Endothelial cell of umbilical vein (primary cell): ENCODE measurements around the gene RPS6KA5. TPM values are rescaled to one million over a fixed set of nuclear protein-coding genes. Genes with fewer than 3 reads are reported as not detected.
A peak's percentile ranks its signal among the peaks of the same experiment; 100 is the strongest.

ENCODE experiments used
- BruUV-seq: library from RNA; stranded (reverse); fragments of 400-500 nt; replicated peaks from 2 replicates; lab custom pipeline; 2021; lab: Mats Ljungman, UMichigan
- CTCF ChIA-PET: fragments of 300-600, 350-600 bp; sonication (Branson Sonifier 250); formaldehyde crosslinking; loops from one replicate; lab custom pipeline; 2021; ENCODE audit warnings: antibody characterized with exemption, inconsistent platforms; lab: Charles Lee
- POLR2A ChIA-PET: fragments of 300-600, 350-600 bp; sonication (Branson Sonifier 250); formaldehyde crosslinking; loops from one replicate; lab custom pipeline; 2021; ENCODE audit warnings: antibody characterized with exemption, inconsistent platforms; lab: Charles Lee
- DNase-seq: peaks from one replicate; pipeline ENCODE4 v3.0.0-alpha.2; 2011; ENCODE audit warnings: low read depth, low spot score
- FAIRE-seq: peaks from 2 replicates; lab custom pipeline; 2011; peaks lifted over from hg19 to GRCh38; lab: Jason Lieb, UNC
- H2AFZ ChIP-seq: 2 replicates; pipeline ENCODE4 v1.6.0; 2012; ENCODE audit warnings: low read depth, low read length, control low read depth, inconsistent platforms
- H3K27ac ChIP-seq: 2 replicates; pipeline ENCODE4 v1.5.1; 2011; ENCODE audit warnings: low read depth, mild to moderate bottlenecking, control low read depth, low read length, moderate library complexity; ENCODE audit not compliant: insufficient read depth
- H3K27me3 ChIP-seq, 2 experiments: 2 replicates each; pipeline versions ENCODE4 v1.6.0 to v1.6.1; 2011; ENCODE audit warnings: low read length in 2 of 2, mixed read lengths in 1 of 2; ENCODE audit not compliant: control insufficient read depth in 2 of 2, insufficient read depth in 2 of 2
- H3K36me3 ChIP-seq, 2 experiments: 2 replicates in 1 of 2; 3 replicates in 1 of 2; pipeline ENCODE4 v1.5.1; 2011; ENCODE audit warnings: low read length in 2 of 2, mild to moderate bottlenecking in 1 of 2, moderate library complexity in 1 of 2; ENCODE audit not compliant: control insufficient read depth in 2 of 2, insufficient read depth in 2 of 2; ENCODE audit errors: extremely low read depth in 1 of 2
- H3K4me1 ChIP-seq: 3 replicates; pipeline ENCODE4 v1.5.1; 2011; ENCODE audit warnings: mild to moderate bottlenecking, low read length; ENCODE audit not compliant: control insufficient read depth, insufficient read depth; ENCODE audit errors: extremely low read depth
- H3K4me2 ChIP-seq: 2 replicates; pipeline ENCODE4 v1.6.1; 2011; ENCODE audit warnings: low read length, control low read depth, mixed read lengths; ENCODE audit not compliant: insufficient read depth
- H3K4me3 ChIP-seq, 3 experiments: fragments of 200-600 bp in 1 of 3; sonication (generic), shearing (Covaris generic) in 1 of 3; replicated peaks in 1 of 3; 2 replicates each; pipeline ENCODE4 v1.5.1; 2011 to 2016; ENCODE audit warnings: control low read depth in 3 of 3, low read length in 3 of 3, mild to moderate bottlenecking in 2 of 3, inconsistent platforms in 1 of 3, low read depth in 1 of 3, moderate library complexity in 1 of 3; ENCODE audit not compliant: insufficient read depth in 1 of 3
- H3K79me2 ChIP-seq: 2 replicates; pipeline ENCODE4 v1.6.0; 2012; ENCODE audit warnings: low read length, inconsistent platforms; ENCODE audit not compliant: control insufficient read depth, insufficient read depth
- H3K9ac ChIP-seq: replicated peaks from 2 replicates; pipeline ENCODE3; 2011; ENCODE audit warnings: low read length, control low read depth; ENCODE audit not compliant: insufficient read depth; ENCODE audit errors: extremely low read depth
- H3K9me1 ChIP-seq: replicated peaks from 3 replicates; pipeline ENCODE4 v1.6.0; 2011; ENCODE audit warnings: mild to moderate bottlenecking, low read length; ENCODE audit not compliant: control insufficient read depth, insufficient read depth; ENCODE audit errors: extremely low read depth
- H3K9me3 ChIP-seq: replicated peaks from 2 replicates; pipeline ENCODE4 v1.5.1; 2012; ENCODE audit warnings: low read length, inconsistent platforms; ENCODE audit not compliant: control insufficient read depth, insufficient read depth
- H4K20me1 ChIP-seq: replicated peaks from 2 replicates; pipeline ENCODE3; 2011; ENCODE audit warnings: mild to moderate bottlenecking, low read length; ENCODE audit not compliant: control insufficient read depth, insufficient read depth; ENCODE audit errors: extremely low read depth
- EZH2 ChIP-seq: IDR thresholded peaks from 2 replicates; pipeline ENCODE4 v1.6.1; 2012; ENCODE audit warnings: borderline replicate concordance, low read depth, mild to moderate bottlenecking, moderate library complexity, low read length, inconsistent platforms; ENCODE audit not compliant: severe bottlenecking
- FOS ChIP-seq: IDR thresholded peaks from 2 replicates; pipeline ENCODE4 v1.6.1; 2011; ENCODE audit warnings: mild to moderate bottlenecking, low read length, moderate library complexity, borderline replicate concordance; ENCODE audit not compliant: insufficient read depth
- GATA2 ChIP-seq: IDR thresholded peaks from 2 replicates; pipeline ENCODE4 v1.7.0; 2011; ENCODE audit warnings: low read depth, mild to moderate bottlenecking, moderate library complexity, mixed read lengths, low read length; ENCODE audit not compliant: insufficient read length, insufficient read depth
- JUN ChIP-seq: IDR thresholded peaks from 2 replicates; pipeline ENCODE4 v1.6.1; 2011; ENCODE audit warnings: borderline replicate concordance, low read depth; ENCODE audit not compliant: insufficient read length, insufficient read depth
- MAX ChIP-seq: IDR thresholded peaks from 2 replicates; pipeline ENCODE4 v1.6.1; 2011; ENCODE audit not compliant: insufficient read depth, insufficient read length
- POLR2AphosphoS5 ChIP-seq: IDR thresholded peaks from 2 replicates; pipeline ENCODE4 v1.6.1; 2012; ENCODE audit warnings: low read depth, mild to moderate bottlenecking, control low read depth, low read length, moderate library complexity; ENCODE audit not compliant: insufficient read depth
- dilution Hi-C: fragments of 300-500 bp; cut with MboI; formaldehyde crosslinking; loops from one replicate; pipeline ENCODE4 v1.15.0; 2019; ENCODE audit warnings: low sequenced_read_pairs; ENCODE audit not compliant: extremely low pct_ligation_motif_present
- intact Hi-C: fragments of 100-400 bp; cut with micrococcal nuclease; formaldehyde crosslinking; loops from one replicate; pipeline ENCODE4 v1.10.0; 2022
- polyA plus RNA-seq, 4 experiments: library from polyadenylated mRNA; depleted of rRNA in 3 of 4; stranded (reverse) in 3 of 4; unstranded in 1 of 4; fragments of >200 nt; gene quantifications; 2 replicates each; pipeline versions ENCODE4 v1.2.1 to v1.2.3, GENCODE V29; 2011 to 2012; ENCODE audit warnings: missing spikeins in 1 of 4
- total RNA-seq: library from RNA; stranded (reverse); gene quantifications from 2 replicates; pipeline ENCODE4 v1.2.3, GENCODE V29; 2021

RPS6KA5 gene
- total and polyA plus RNA-seq, 2 donors (not counting 3 experiments of a cell fraction or from before 2014, with no cell fraction given), result 2.9 to 5.4 TPM

- Histone ChIP-seq H3K27me3 (no peaks in the 10 kb centered on the region), H3K36me3 (no peaks in the 10 kb centered on the region), H3K27ac (peak overlapping the region; percentile 91), H3K9me1 (no peaks in the 10 kb centered on the region), H3K4me3 (no peak overlapping the region), H3K79me2 (no peaks in the 10 kb centered on the region), H3K9me3 (no peaks in the 10 kb centered on the region), H2AFZ (no peak overlapping the region), H3K4me2 (peak overlapping the region; percentile 87), H3K9ac (peak overlapping the region; percentile 74), H3K4me1 (peaks cover 20% of the 10 kb centered on the region), H4K20me1 (no peaks in the 10 kb centered on the region)
- dilution Hi-C loops (no loop called here), intact Hi-C loops (loop anchor here (1.0 to 5.0 kb wide), 4 partner anchors 22 to 443 kb away; no protein-coding TSS in a partner anchor)
- BruUV-seq, result no TSS peak
- POLR2A ChIA-PET, result interaction anchor here (1.0 kb wide), 1 partner anchor 55 kb away, joined by 3 read pairs; no protein-coding TSS in a partner anchor
- CTCF ChIA-PET, result interaction anchor here (0.8 to 2.4 kb wide), 5 partner anchors 16 to 327 kb away, joined by 3 to 11 read pairs (median 5); no protein-coding TSS in a partner anchor
- TF ChIP-seq EZH2 (no peak), FOS (peak; percentile 51), GATA2 (peak; percentile 22), JUN (peak; percentile 96), MAX (no peak), POLR2AphosphoS5 (peak; percentile 64)
- FAIRE-seq (peak; percentile 87), DNase-seq (peak; percentile 82)
Observed at GRCh38 chr14:90850487-90850886, 210.0 kb downstream of the RPS6KA5 start.
